ENCODE data around the gene MMP8. TPM values are rescaled to one million over a fixed set of nuclear protein-coding genes. Genes with fewer than 3 reads are reported as not detected.

Gene MMP8
- total RNA-seq, 2 donors from 2014 or later = not detected

GRCh38 chr11:102763440-102763839 lies 38.7 kb upstream of the MMP8 start:
- no peaks in the 10 kb centered on the region for H3K27me3 ChIP-seq
- no peaks in the 10 kb centered on the region for H3K9me3 ChIP-seq
- H3K4me3 ChIP-seq = no peak overlapping the region
- H3K4me1 ChIP-seq = no peaks in the 10 kb centered on the region
- no peak for DNase-seq
- H3K36me3 ChIP-seq = no peaks in the 10 kb centered on the region
- intact Hi-C loops (cut with DNase I) = no loop called here
- no peak overlapping the region for H3K9ac ChIP-seq (ENCODE audit: low read depth in 2 of 2, low read length in 2 of 2)
- TF ChIP-seq CTCF (IDR thresholded peaks at IDR 0.05) = no peak
- no peak overlapping the region for H3K27ac ChIP-seq

- H3K4me3 ChIP-seq = no peak overlapping the region
- no peaks in the 10 kb centered on the region for H3K9me3 ChIP-seq
- H3K27ac ChIP-seq = no peak overlapping the region
- no peaks in the 10 kb centered on the region for H3K36me3 ChIP-seq
- H3K4me1 ChIP-seq = no peaks in the 10 kb centered on the region
- DNase-seq = no peak
- H3K27me3 ChIP-seq = no peaks in the 10 kb centered on the region
- no peak for TF ChIP-seq CTCF (IDR thresholded peaks at IDR 0.05)
- H3K9ac ChIP-seq (ENCODE audit: low read depth in 2 of 2, low read length in 2 of 2) = no peak overlapping the region
- intact Hi-C loops (cut with DNase I) = no loop called here
These were observed 37.6 kb upstream of the MMP8 start for GRCh38 chr11:102762361-102762767.

- Histone ChIP-seq H3K9me3 (no peaks in the 10 kb centered on the region), H3K27me3 (no peaks in the 10 kb centered on the region), H3K36me3 (no peaks in the 10 kb centered on the region), H3K9ac (ENCODE audit: low read depth in 2 of 2, low read length in 2 of 2) (no peak overlapping the region), H3K4me1 (no peaks in the 10 kb centered on the region), H3K27ac (no peak overlapping the region), H3K4me3 (no peak overlapping the region)
- no peak for TF ChIP-seq CTCF (IDR thresholded peaks at IDR 0.05)
- intact Hi-C loops (cut with DNase I) = no loop called here
- DNase-seq = no peak
These were observed 37.0 kb upstream of the MMP8 start for GRCh38 chr11:102761646-102762238.

- no peak for DNase-seq
- no peaks in the 10 kb centered on the region for H3K27me3 ChIP-seq
- no peaks in the 10 kb centered on the region for H3K4me1 ChIP-seq
- no peak overlapping the region for H3K4me3 ChIP-seq
- intact Hi-C loops (cut with DNase I) = no loop called here
- no peak for TF ChIP-seq CTCF (IDR thresholded peaks at IDR 0.05)
- no peak overlapping the region for H3K27ac ChIP-seq
- no peak overlapping the region for H3K9ac ChIP-seq (ENCODE audit: low read depth in 2 of 2, low read length in 2 of 2)
- H3K36me3 ChIP-seq = no peaks in the 10 kb centered on the region
- H3K9me3 ChIP-seq = no peaks in the 10 kb centered on the region
These were observed 35.7 kb upstream of the MMP8 start for GRCh38 chr11:102760344-102761035.

- H3K9ac ChIP-seq (ENCODE audit: low read depth in 2 of 2, low read length in 2 of 2) = no peak overlapping the region
- no peaks in the 10 kb centered on the region for H3K4me1 ChIP-seq
- H3K9me3 ChIP-seq = no peaks in the 10 kb centered on the region
- no peaks in the 10 kb centered on the region for H3K36me3 ChIP-seq
- no peaks in the 10 kb centered on the region for H3K27me3 ChIP-seq
- intact Hi-C loops (cut with DNase I) = no loop called here
- H3K4me3 ChIP-seq = no peak overlapping the region
- no peak overlapping the region for H3K27ac ChIP-seq
- DNase-seq = no peak
- TF ChIP-seq CTCF (IDR thresholded peaks at IDR 0.05) = no peak
These were observed 33.2 kb upstream of the MMP8 start for GRCh38 chr11:102757823-102758549.

All from colonic mucosa (tissue), 4 donors.